Measurements from ENCODE around the gene CYP2W1. TPM values are rescaled to one million over a fixed set of nuclear protein-coding genes. Genes with fewer than 3 reads are reported as not detected.
"Not testable (repeated sequence)": the region's sequence is repeated elsewhere in the genome, so short reads cannot be mapped to it uniquely, and the experiment has no call there.

The CYP2W1 gene
- total RNA-seq, 1 experiment from 2014 or later, result not detected

- POLR2A ChIA-PET, result no interaction called here
- H3K4me3 Mint-ChIP-seq, result no peak overlapping the region
- no peak for TF ChIP-seq RORB (CRISPR knock-in tag; IDR thresholded peaks at IDR 0.05)
- TF ChIP-seq, protein P1, sequence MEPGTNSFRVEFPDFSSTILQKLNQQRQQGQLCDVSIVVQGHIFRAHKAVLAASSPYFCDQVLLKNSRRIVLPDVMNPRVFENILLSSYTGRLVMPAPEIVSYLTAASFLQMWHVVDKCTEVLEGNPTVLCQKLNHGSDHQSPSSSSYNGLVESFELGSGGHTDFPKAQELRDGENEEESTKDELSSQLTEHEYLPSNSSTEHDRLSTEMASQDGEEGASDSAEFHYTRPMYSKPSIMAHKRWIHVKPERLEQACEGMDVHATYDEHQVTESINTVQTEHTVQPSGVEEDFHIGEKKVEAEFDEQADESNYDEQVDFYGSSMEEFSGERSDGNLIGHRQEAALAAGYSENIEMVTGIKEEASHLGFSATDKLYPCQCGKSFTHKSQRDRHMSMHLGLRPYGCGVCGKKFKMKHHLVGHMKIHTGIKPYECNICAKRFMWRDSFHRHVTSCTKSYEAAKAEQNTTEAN (CRISPR knock-in tag; IDR thresholded peaks at IDR 0.05), result no peak
- no peak for TF ChIP-seq ZNF263 (CRISPR knock-in tag; IDR thresholded peaks at IDR 0.05; ENCODE audit: low read depth)
- TF ChIP-seq JUN (CRISPR knock-in tag; IDR thresholded peaks at IDR 0.05), result no peak
- no peak for TF ChIP-seq PRRX2 (CRISPR knock-in tag; IDR thresholded peaks at IDR 0.05)
- TF ChIP-seq, protein P2, sequence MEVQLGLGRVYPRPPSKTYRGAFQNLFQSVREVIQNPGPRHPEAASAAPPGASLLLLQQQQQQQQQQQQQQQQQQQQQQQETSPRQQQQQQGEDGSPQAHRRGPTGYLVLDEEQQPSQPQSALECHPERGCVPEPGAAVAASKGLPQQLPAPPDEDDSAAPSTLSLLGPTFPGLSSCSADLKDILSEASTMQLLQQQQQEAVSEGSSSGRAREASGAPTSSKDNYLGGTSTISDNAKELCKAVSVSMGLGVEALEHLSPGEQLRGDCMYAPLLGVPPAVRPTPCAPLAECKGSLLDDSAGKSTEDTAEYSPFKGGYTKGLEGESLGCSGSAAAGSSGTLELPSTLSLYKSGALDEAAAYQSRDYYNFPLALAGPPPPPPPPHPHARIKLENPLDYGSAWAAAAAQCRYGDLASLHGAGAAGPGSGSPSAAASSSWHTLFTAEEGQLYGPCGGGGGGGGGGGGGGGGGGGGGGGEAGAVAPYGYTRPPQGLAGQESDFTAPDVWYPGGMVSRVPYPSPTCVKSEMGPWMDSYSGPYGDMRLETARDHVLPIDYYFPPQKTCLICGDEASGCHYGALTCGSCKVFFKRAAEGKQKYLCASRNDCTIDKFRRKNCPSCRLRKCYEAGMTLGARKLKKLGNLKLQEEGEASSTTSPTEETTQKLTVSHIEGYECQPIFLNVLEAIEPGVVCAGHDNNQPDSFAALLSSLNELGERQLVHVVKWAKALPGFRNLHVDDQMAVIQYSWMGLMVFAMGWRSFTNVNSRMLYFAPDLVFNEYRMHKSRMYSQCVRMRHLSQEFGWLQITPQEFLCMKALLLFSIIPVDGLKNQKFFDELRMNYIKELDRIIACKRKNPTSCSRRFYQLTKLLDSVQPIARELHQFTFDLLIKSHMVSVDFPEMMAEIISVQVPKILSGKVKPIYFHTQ (CRISPR knock-in tag; IDR thresholded peaks at IDR 0.05), result no peak
- no peak for TF ChIP-seq SMAD3 (CRISPR knock-in tag; IDR thresholded peaks at IDR 0.05; ENCODE audit: borderline replicate concordance)
- no peak for TF ChIP-seq NR3C1 (CRISPR knock-in tag; conservative IDR thresholded peaks at IDR 0.05; ENCODE audit: low read depth)
- no peak for TF ChIP-seq CBFB (CRISPR knock-in tag; IDR thresholded peaks at IDR 0.05; ENCODE audit: low read depth)
- no peak for TF ChIP-seq KAT7 (CRISPR knock-in tag; IDR thresholded peaks at IDR 0.05; ENCODE audit: borderline replicate concordance)
- TF ChIP-seq FOXJ3 (CRISPR knock-in tag; IDR thresholded peaks at IDR 0.05; ENCODE audit: borderline replicate concordance), result no peak
- no peak for TF ChIP-seq ZNF532 (CRISPR knock-in tag; IDR thresholded peaks at IDR 0.05; ENCODE audit: borderline replicate concordance)
- no peak for TF ChIP-seq NR2C2 (CRISPR knock-in tag; IDR thresholded peaks at IDR 0.05)
- TF ChIP-seq USF1 (CRISPR knock-in tag; IDR thresholded peaks at IDR 0.05), result no peak
- no peak for TF ChIP-seq STAT6 (CRISPR knock-in tag; conservative IDR thresholded peaks at IDR 0.05; ENCODE audit: low read depth)
- TF ChIP-seq, protein P3, sequence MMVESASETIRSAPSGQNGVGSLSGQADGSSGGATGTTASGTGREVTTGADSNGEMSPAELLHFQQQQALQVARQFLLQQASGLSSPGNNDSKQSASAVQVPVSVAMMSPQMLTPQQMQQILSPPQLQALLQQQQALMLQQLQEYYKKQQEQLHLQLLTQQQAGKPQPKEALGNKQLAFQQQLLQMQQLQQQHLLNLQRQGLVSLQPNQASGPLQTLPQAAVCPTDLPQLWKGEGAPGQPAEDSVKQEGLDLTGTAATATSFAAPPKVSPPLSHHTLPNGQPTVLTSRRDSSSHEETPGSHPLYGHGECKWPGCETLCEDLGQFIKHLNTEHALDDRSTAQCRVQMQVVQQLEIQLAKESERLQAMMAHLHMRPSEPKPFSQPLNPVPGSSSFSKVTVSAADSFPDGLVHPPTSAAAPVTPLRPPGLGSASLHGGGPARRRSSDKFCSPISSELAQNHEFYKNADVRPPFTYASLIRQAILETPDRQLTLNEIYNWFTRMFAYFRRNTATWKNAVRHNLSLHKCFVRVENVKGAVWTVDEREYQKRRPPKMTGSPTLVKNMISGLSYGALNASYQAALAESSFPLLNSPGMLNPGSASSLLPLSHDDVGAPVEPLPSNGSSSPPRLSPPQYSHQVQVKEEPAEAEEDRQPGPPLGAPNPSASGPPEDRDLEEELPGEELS (CRISPR knock-in tag; IDR thresholded peaks at IDR 0.05), result no peak
- peaks cover 4% of the 10 kb centered on the region; the same call in 1 of the 2 replicates for H3K9me3 Mint-ChIP-seq
- H3K27ac Mint-ChIP-seq, result no peak overlapping the region
- CTCF ChIA-PET, result no interaction called here
- H3K4me1 Mint-ChIP-seq, result peaks cover 3% of the 10 kb centered on the region; the same call in 1 of the 2 replicates
- peaks cover 25% of the 10 kb centered on the region for H3K27me3 Mint-ChIP-seq (ENCODE audit: low read depth)
- DNase-seq (ENCODE audit: low spot score), result no peak
- no peak for ATAC-seq
- no peaks in the 10 kb centered on the region for H3K36me3 Mint-ChIP-seq
Measured at GRCh38 chr7:940599-941408, 42.2 kb upstream of the CYP2W1 start.

DNA sequence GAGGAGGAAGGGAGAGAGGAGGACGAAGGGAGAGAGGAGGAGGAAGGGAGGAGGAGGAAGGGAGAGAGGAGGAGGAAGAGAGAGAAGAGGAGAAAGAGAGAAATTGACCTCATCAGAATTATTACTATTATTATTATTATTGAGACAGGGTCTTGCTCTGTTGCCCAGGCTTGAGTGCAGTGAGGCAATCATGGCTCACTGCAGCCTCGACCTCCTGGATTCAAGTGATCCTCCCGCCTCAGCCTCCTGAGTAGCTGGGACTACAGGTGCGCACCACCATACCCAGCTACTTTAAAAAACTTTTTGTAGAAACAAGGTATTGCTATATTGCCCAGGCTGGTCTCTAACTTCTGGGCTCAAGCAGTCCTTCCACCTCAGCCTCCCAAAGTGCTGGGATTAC, 39.2 kb upstream of the CYP2W1 start:
- DNase-seq (ENCODE audit: low spot score); H3K9me3 Mint-ChIP-seq; H3K4me1 Mint-ChIP-seq; H3K36me3 Mint-ChIP-seq; H3K4me3 Mint-ChIP-seq; H3K27ac Mint-ChIP-seq; ATAC-seq; CTCF ChIA-PET: not testable (repeated sequence)
- POLR2A ChIA-PET, result interaction anchor here (0.7 kb wide), 1 partner anchor 181 kb away, joined by 3 read pairs; no protein-coding TSS in a partner anchor
- H3K27me3 Mint-ChIP-seq (ENCODE audit: low read depth), result peaks cover 27% of the 10 kb centered on the region
